Measurements from ENCODE around the gene SLC7A7.
"Not testable (repeated sequence)": the region's sequence is repeated elsewhere in the genome, so short reads cannot be mapped to it uniquely, and the experiment has no call there.

Gene SLC7A7

GRCh38 chr14:22791301-22791700 lies 23.9 kb downstream of the SLC7A7 start:
- DNase-seq (ENCODE audit: low spot score): no peak

DNA sequence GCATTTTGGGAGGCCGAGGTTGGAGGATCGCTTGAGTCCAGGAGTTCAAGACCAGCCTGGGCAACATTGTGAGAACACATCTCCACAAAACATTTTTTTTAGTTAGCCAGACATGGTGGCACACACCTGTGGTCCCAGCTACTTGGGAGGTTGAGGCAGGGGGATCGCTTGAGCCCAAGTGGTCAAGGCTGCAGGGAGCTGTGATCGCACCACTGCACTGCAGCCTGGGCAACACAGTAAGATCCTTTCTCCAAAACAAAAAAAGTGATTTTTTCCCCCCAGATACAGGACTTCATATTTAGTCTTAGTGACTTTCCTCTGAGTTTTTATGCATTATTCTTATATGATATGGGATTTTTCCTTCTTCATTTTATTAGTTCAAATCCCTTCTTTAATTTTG lies 28.6 kb downstream of the SLC7A7 start:
- DNase-seq (ENCODE audit: low spot score): no peak

- DNase-seq (ENCODE audit: low spot score): no peak
Observed at GRCh38 chr14:22781301-22781991, 33.8 kb downstream of the SLC7A7 start.

DNA sequence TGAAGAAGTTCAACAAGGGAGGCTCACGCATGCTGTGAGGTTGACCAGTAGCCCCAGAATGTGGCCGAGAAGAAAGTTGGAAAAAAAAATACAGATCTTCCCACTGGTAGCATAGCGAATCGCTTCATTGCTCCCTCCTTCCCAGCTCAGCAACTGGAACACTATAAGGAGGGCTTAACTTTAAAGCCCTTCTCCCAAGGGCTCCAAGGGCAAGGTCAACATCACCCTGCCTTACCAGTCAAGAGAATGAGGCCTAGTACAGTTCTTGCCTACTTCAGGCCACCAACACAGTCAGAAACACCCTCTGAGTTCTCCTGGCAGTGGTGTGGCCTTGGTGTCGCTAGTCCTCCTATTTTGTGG lies 34.3 kb downstream of the SLC7A7 start:
- no peak for DNase-seq (ENCODE audit: low spot score)

GRCh38 chr14:22780105-22780679 lies 35.0 kb downstream of the SLC7A7 start:
- DNase-seq (ENCODE audit: low spot score): no peak

DNA sequence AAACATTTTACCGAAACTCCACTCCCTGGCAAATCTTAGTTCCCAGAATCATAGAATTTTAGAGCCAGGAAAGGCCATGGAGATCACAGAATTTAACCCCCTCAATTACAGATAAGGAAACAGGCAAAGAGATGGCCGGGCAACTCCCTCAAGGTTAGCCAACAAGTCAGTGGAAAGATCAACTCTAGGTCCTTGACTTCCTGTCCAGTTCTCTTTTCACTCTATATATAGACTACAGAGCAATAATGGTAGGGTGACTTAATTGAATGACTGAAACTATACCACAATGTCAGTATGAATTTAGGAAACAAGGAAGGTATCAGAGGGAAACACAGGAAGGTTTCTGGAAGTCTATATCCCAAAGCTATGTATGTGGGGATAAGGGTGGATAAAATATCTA lies 37.2 kb downstream of the SLC7A7 start:
- DNase-seq (ENCODE audit: low spot score): no peak

DNA sequence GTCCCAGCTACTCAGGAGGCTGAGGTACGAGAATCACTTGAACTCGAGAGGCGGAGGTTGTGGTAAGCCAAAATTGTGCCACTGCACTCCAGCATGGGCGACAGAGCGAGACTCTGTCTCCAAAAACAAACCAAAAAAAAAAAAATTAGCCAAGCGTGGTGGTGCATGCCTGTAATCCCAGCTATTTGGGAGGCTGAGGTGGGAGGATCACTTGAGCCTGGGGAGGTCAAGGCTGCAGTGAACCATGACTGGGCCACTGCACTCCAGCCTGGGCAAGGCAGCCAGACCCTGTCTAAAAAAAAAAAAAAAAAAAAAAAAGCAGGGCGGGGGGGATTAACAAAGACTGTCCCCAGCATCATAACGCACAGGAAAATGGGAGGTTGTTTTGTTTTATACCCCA lies 38.4 kb downstream of the SLC7A7 start:
- DNase-seq (ENCODE audit: low spot score): not testable (repeated sequence)

DNA sequence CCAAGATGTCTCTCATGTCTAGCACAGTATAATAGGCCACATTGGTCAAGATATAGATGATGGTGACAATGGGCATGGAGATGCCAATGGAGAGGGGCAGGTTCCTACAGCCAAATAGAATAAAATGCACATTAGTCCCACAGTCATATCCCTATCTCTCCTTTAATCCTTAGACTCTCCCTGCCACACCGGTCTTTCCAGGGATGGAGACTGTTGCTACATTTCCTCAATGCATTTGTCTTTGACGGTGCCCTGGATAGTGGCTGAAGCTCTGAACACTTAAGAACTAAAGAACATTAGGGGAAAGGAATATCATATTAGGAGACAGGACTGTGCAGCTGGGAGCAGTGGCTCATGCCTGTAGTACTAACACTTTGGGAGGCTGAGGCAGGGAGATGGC lies 39.0 kb downstream of the SLC7A7 start:
- DNase-seq (ENCODE audit: low spot score): no peak

DNA sequence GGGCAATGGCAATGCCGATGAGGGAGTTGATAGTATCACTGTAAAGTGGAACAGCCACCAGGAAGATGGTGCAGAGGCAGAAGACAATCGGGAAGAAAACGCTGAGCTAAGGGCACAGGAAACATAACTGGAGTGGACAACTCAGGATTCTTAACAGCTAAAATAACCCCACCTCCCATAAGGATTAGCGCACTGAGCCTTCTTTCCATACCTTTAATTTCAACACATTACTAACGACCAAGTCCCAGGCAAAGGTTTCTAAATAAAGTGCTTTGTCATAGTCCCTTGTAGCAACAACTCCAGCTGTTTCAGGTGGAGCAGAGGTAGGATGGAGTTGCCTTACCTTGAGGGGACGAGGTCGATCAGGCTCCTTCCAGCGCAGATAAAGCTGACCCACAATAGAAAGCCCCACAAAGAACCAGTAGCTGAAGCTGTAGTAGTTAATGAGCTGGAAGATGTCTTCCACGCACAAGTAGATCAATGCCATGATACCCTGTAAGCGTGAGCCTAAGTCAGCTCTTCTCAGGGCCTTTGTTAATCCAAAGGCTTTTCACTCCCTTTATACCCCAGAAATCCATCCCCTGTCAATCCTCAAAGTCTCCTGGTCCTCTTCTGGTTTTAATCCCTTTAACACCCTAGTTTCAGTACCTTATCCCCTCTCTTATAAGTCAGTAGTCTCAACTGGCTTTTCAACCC lies 41.1 kb downstream of the SLC7A7 start:
- DNase-seq (ENCODE audit: low spot score): no peak

DNA sequence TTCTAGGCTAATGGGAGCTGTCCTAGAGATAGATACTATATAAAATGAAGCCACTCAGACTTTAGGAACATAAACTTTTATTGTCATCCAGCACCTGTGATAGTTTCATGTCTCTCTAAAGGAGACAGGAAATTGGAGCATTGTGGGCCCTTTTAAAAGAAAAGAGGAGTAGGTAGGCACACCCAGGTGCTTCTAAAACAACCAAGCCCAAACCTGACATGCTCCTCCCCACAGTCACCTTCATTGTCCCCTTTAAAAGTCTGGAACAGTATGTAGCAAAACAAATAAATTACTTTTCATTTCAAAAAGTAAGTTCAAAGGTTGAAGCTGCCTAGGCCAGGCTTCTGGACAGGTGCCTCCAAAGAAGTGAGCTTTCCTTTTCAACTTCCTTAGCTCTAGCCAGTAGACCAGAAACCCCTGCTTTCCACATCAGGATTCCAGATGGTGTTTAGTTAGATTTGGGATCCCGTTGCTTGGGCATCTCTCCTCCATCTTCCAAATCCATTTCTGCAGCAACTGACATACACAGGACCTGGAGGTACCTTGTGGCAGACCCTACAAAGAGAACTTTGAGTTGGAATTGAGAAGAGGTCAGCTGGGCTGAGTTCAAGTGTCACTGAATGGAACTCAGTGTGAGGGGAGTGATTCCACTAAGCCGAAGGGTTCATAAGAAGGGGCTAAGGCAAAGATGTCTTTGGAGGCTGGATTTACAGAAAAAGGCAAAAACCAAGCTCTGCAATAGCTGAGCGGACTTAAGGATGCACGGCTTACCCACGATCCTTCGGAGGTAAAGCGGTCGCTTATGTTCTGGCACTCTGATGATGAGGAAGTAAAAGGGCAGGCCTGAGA lies 41.8 kb downstream of the SLC7A7 start:
- DNase-seq (ENCODE audit: low spot score): no peak

DNA sequence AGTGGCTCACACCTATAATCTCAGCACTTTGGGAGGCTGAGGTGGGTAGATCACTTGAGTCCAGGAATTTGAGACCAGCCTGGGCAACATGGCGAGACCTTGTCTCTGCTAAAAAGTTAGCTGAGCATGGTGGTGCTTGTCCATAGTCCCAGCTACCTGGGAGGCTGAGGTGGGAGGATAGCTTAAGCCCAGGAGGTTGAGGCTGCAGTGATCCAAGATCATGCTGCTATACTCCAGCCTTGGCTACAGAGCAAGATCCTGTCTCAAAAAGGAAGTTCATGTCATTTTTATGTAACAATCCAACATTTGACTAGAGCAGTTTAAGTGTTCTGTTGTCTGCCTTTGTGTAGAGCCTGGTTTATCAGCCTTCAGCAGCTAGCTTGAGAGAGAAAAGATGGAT lies 42.5 kb downstream of the SLC7A7 start:
- no peak for DNase-seq (ENCODE audit: low spot score)

DNA sequence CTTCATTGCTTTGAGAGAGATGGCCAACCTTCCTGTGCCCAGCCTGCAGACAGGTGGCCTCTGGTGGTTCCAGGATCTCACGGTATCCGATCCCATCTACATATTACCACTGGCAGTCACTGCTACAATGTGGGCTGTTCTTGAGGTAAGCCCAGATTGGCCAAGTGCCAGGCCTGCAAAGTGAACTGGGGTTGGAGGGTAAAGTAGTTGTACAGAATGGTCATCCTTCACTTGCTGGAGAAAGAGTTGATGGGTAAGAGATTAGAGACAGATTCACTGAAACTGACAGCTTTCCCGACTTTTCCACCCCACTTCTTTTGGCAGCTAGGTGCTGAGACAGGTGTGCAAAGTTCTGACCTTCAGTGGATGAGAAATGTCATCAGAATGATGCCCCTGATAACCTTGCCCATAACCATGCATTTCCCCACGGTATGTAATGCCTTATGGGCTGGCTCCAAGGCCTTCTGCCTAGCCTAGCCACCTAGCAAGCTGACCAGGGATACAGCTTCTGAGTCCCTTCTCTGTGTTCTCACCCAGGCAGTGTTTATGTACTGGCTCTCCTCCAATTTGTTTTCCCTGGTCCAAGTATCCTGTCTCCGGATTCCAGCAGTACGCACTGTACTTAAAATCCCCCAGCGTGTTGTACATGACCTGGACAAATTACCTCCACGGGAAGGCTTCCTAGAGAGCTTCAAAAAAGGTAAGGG lies 44.6 kb downstream of the SLC7A7 start:
- no peak for DNase-seq (ENCODE audit: low spot score)

DNA sequence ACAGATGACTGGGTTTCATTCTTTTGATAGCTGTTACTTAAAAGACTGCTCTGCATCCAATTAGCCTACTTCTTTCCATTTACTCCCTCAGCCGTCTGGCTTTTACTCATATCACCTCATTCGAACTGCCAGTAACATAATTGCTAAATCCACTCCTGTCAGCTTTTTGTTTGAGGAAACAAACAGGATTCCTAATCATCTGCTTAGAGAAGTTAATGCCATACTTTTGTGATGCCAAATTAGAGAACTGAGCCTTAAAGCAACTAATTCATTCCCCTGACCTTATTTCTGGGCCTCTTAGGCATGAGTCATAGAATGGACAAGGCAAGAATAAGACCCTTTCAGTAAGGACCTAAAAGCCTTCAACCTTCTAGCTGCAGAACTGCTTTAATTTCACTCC lies 45.9 kb downstream of the SLC7A7 start:
- no peak for DNase-seq (ENCODE audit: low spot score)

GRCh38 chr14:22768947-22769346 lies 46.3 kb downstream of the SLC7A7 start:
- no peak for DNase-seq (ENCODE audit: low spot score)

- no peak for DNase-seq (ENCODE audit: low spot score)
Observed at GRCh38 chr14:22767323-22767589, 48.0 kb downstream of the SLC7A7 start.

GRCh38 chr14:22766457-22767322 lies 48.5 kb downstream of the SLC7A7 start, which contains the start of gene OXA1L:
TSS of gene OXA1L (plus strand) at chr14:22766688. CDS start at chr14:22766702, 14 bp downstream.
- DNase-seq (ENCODE audit: low spot score): peak; percentile 93

GRCh38 chr14:22764382-22764781 lies 50.9 kb downstream of the SLC7A7 start:
- DNase-seq (ENCODE audit: low spot score): no peak

GRCh38 chr14:22761734-22762133 lies 53.5 kb downstream of the SLC7A7 start:
- DNase-seq (ENCODE audit: low spot score): no peak

DNA sequence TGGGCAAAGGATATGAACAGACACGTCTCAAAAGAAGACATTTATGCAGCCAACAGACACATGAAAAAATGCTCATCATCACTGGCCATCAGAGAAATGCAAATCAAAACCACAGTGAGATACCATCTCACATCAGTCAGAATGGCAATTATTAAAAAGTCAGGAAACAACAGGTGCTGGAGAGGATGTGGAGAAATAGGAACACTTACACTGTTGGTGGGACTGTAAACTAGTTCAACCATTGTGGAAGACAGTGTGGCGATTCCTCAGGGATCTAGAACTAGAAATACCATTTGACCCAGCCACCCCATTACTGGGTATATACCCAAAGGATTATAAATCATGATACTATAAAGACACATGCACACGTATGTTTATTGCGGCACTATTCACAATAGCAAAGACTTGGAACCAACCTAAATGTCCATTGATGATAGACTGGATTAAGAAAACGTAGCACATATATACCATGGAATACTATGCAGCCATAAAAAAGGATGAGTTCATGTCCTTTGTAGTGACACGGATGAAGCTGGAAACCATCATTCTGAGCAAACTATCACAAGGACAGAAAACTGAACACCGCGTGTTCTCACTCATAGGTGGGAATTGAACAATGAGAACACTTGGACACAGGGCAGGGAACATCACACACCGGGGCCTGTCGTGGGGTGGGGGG lies 57.1 kb downstream of the SLC7A7 start:
- not testable (repeated sequence) for DNase-seq (ENCODE audit: low spot score)

DNA sequence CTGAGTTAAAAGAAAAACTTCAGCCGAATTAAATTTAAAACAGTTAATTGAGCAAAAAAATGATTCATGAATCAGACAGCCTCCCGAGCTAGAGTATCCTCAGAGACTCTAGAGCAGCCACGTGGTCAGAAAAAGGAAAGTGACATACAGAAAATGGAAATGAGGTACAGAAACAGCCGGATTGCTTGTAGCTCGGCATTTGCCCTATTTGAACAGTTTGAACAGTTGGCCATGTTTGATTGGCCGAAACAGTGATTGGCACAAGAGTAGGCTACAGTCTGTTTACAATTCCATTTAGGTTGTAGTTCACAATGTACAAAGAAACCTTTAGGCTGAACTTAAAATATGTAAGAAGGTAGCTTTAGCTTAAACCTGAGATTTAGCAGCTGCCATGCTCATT lies 61.6 kb downstream of the SLC7A7 start:
- no peak for DNase-seq (ENCODE audit: low spot score)

DNA sequence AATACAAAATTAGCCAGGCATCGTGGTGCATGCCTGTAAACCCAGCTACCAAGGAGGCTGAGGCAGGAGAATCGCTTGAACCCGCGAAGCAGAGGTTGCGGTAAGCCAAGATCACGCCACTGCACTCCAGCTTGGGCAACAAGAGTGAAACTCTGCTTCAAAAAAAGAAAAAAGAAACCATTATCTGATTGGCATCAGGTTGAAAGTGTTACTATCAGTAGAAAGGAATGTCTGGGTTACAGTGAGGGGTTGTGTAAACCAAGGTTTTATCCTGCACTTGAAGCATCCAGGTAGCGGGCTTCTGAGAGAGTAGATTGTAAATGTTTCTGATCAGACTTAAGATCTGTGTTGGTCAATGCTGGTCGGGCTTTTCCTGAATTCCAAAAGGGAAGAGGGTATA lies 62.8 kb downstream of the SLC7A7 start:
- DNase-seq (ENCODE audit: low spot score): no peak
